HepG2 (cell line): Measurements from ENCODE around the gene SAMD4B. TPM values are rescaled to one million over a fixed set of nuclear protein-coding genes. Genes with fewer than 3 reads are reported as not detected.
A peak's percentile ranks its signal among the peaks of the same experiment; 100 is the strongest.

Experiments used
- FOXK2 ChIP-seq: fragments of 450-650 bp; IDR thresholded peaks from 2 replicates; pipeline ENCODE4 v1.6.1; 2016
- IRF2 ChIP-seq: IDR thresholded peaks from 2 replicates; pipeline ENCODE4 v1.6.1; 2018; ENCODE audit warnings: missing genetic modification reagents, missing compliant biosample characterization
- MATR3 ChIP-seq: sonication (generic); formaldehyde crosslinking; IDR thresholded peaks from 2 replicates; pipeline ENCODE4 v1.4.0; 2020; ENCODE audit warnings: missing genetic modification reagents
- MZF1 ChIP-seq: sonication (generic); formaldehyde crosslinking; IDR thresholded peaks from 2 replicates; pipeline ENCODE4 v1.8.1; 2023; ENCODE audit warnings: mild to moderate bottlenecking, missing genetic modification reagents, borderline replicate concordance
- NFE2 ChIP-seq: sonication (generic); formaldehyde crosslinking; IDR thresholded peaks from 2 replicates; pipeline ENCODE4 v1.4.0; 2020; ENCODE audit warnings: missing genetic modification reagents
- PHF5A ChIP-seq: IDR thresholded peaks from one replicate; pipeline ENCODE4 v1.6.1; 2018; ENCODE audit warnings: low read depth, missing genetic modification reagents; ENCODE audit not compliant: unreplicated experiment
- RARG ChIP-seq: sonication (generic); formaldehyde crosslinking; IDR thresholded peaks from 2 replicates; pipeline ENCODE4 v1.4.0; 2020; ENCODE audit warnings: low read depth, mild to moderate bottlenecking, missing genetic modification reagents
- REL ChIP-seq: sonication (generic); formaldehyde crosslinking; conservative IDR thresholded peaks from 2 replicates; pipeline ENCODE4 v1.8.0; 2022; ENCODE audit warnings: mild to moderate bottlenecking, missing genetic modification reagents, moderate library complexity
- SALL1 ChIP-seq: sonication (generic); formaldehyde crosslinking; IDR thresholded peaks from 2 replicates; pipeline ENCODE4 v1.8.0; 2022; ENCODE audit warnings: mild to moderate bottlenecking, missing genetic modification reagents
- ZBTB33 ChIP-seq: sonication (generic); formaldehyde crosslinking; IDR thresholded peaks from 2 replicates; pipeline ENCODE4 v1.4.0; 2020; ENCODE audit warnings: missing genetic modification reagents
- ZNF3 ChIP-seq: IDR thresholded peaks from 2 replicates; pipeline ENCODE4 v1.7.0; 2017; ENCODE audit warnings: inconsistent platforms
- ZNF576 ChIP-seq: sonication (generic); formaldehyde crosslinking; IDR thresholded peaks from 2 replicates; pipeline ENCODE4 v1.4.0; 2020; ENCODE audit warnings: mild to moderate bottlenecking, missing genetic modification reagents
- ZNF775 ChIP-seq: sonication (generic); formaldehyde crosslinking; IDR thresholded peaks from 2 replicates; pipeline ENCODE4 v1.4.0; 2020; ENCODE audit warnings: missing genetic modification reagents, mild to moderate bottlenecking, moderate library complexity, borderline replicate concordance
- ZSCAN31 ChIP-seq: sonication (generic); formaldehyde crosslinking; IDR thresholded peaks from 2 replicates; pipeline ENCODE4 v1.5.0; 2020; ENCODE audit warnings: low read depth, mild to moderate bottlenecking, missing genetic modification reagents
- ZZZ3 ChIP-seq: sonication (generic); formaldehyde crosslinking; IDR thresholded peaks from 2 replicates; pipeline ENCODE4 v1.4.0; 2020; ENCODE audit warnings: missing genetic modification reagents, mild to moderate bottlenecking, borderline replicate concordance
- polyA plus RNA-seq, 8 experiments: library from polyadenylated mRNA; depleted of rRNA in 3 of 8; stranded (reverse) in 7 of 8; unstranded in 1 of 8; fragments of >200 nt; fragmentation: Illumina TruSeq in 4 of 8; extraction: Trizol in 4 of 8; gene quantifications; 2 replicates each; pipeline versions ENCODE4 v1.2.1 to v1.2.3, GENCODE V29; 2011 to 2016; ENCODE audit warnings: low read depth in 4 of 8, missing spikeins in 1 of 8, mixed read lengths in 1 of 8; ENCODE audit not compliant: insufficient read depth in 1 of 8
- total RNA-seq, 5 experiments: library from RNA; depleted of rRNA; stranded (reverse); fragments of >200 nt; fragmentation: Illumina TruSeq; extraction: Trizol; gene quantifications; 2 replicates each; pipeline ENCODE4 v1.2.3, GENCODE V29; 2016; ENCODE audit warnings: low read depth in 1 of 5
- TF ChIP-seq, protein P1 (sequence below): sonication (generic); formaldehyde crosslinking; IDR thresholded peaks from 2 replicates; pipeline ENCODE4 v1.4.0; 2020; ENCODE audit warnings: mild to moderate bottlenecking, missing genetic modification reagents
- TF ChIP-seq, protein P2 (sequence below): sonication (generic); formaldehyde crosslinking; IDR thresholded peaks from 2 replicates; pipeline ENCODE4 v1.9.0; 2022; ENCODE audit warnings: missing genetic modification reagents, mild to moderate bottlenecking, borderline replicate concordance

Gene SAMD4B
- total and polyA plus RNA-seq, 2 of the 13 experiments (the other 11 are each of a cell fraction or from before 2014, with no cell fraction given), result 26.0 to 31.8 TPM

- no peak for TF ChIP-seq FOXK2
- TF ChIP-seq MATR3, result no peak
- TF ChIP-seq ZZZ3 (CRISPR knock-in tag), result peak; percentile 92; the same call in 1 of the 2 replicates
- 0 out of 2 replicates have a peak, but pooled peaks have one; percentile 41 for TF ChIP-seq ZSCAN31 (CRISPR knock-in tag)
- no peak for TF ChIP-seq ZNF3 (CRISPR knock-in tag)
- TF ChIP-seq ZBTB33 (CRISPR knock-in tag), result peak; percentile 50; the same call in 1 of the 2 replicates
- TF ChIP-seq PHF5A (CRISPR knock-in tag), result peak; percentile 85
- no peak for TF ChIP-seq ZNF775 (CRISPR knock-in tag)
- TF ChIP-seq RARG (CRISPR knock-in tag), result no peak
- TF ChIP-seq, protein P1, sequence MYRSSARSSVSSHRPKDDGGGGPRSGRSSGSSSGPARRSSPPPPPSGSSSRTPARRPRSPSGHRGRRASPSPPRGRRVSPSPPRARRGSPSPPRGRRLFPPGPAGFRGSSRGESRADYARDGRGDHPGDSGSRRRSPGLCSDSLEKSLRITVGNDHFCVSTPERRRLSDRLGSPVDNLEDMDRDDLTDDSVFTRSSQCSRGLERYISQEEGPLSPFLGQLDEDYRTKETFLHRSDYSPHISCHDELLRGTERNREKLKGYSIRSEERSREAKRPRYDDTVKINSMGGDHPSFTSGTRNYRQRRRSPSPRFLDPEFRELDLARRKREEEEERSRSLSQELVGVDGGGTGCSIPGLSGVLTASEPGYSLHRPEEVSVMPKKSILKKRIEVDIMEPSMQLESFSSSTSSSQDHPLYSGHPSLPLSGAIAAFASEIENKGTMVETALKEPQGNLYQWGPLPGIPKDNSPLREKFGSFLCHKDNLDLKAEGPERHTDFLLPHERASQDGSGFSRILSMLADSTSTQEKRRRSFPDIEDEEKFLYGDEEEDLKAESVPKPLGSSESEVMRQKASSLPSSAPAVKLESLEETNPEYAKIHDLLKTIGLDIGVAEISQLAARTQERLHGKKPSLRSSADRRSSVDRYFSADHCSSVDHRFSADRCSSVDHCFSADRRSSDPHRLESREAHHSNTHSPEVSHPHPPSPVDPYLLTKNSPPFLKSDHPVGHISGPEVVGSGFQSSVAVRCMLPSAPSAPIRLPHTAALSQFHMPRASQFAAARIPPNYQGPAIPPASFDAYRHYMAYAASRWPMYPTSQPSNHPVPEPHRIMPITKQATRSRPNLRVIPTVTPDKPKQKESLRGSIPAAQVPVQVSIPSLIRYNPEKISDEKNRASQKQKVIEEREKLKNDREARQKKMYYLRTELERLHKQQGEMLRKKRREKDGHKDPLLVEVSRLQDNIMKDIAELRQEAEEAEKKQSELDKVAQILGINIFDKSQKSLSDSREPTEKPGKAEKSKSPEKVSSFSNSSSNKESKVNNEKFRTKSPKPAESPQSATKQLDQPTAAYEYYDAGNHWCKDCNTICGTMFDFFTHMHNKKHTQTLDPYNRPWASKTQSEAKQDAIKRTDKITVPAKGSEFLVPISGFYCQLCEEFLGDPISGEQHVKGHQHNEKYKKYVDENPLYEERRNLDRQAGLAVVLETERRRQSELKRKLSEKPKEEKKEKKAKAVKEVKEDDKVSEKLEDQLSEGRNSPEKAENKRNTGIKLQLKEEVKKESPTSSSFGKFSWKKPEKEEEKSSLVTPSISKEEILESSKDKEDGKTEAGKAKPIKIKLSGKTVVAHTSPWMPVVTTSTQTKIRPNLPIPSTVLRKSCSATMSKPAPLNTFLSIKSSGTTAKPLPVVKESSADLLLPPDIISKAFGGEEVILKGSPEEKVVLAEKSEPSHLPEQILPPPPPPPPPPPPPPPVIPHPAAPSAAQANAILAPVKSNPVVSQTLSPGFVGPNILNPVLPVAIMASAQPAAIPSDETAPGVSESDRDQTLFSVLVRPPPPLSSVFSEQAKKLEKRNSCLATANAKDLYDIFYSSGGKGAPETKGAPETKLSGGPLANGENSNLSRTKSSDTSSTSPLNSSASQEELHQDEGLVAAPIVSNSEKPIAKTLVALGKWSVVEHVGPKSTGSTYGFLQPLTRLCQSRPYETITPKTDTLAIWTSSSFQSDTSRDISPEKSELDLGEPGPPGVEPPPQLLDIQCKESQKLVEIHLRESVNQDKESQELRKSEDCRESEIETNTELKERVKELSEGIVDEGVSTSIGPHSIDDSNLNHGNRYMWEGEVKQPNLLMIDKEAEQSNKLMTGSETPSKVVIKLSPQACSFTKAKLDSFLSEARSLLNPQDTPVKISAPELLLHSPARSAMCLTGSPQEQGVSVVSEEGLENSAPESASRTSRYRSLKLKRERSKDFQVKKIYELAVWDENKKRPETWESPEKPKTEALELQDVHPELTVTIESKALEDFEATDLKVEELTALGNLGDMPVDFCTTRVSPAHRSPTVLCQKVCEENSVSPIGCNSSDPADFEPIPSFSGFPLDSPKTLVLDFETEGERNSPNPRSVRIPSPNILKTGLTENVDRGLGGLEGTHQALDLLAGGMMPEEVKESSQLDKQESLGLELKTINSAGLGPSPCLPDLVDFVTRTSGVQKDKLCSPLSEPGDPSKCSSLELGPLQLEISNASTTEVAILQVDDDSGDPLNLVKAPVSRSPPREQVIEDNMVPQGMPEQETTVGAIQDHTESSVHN (CRISPR knock-in tag), result peak; percentile 80; the same call in 1 of the 2 replicates
- TF ChIP-seq IRF2 (CRISPR knock-in tag), result peak; percentile 78; the same call in 1 of the 2 replicates
- TF ChIP-seq, protein P2, sequence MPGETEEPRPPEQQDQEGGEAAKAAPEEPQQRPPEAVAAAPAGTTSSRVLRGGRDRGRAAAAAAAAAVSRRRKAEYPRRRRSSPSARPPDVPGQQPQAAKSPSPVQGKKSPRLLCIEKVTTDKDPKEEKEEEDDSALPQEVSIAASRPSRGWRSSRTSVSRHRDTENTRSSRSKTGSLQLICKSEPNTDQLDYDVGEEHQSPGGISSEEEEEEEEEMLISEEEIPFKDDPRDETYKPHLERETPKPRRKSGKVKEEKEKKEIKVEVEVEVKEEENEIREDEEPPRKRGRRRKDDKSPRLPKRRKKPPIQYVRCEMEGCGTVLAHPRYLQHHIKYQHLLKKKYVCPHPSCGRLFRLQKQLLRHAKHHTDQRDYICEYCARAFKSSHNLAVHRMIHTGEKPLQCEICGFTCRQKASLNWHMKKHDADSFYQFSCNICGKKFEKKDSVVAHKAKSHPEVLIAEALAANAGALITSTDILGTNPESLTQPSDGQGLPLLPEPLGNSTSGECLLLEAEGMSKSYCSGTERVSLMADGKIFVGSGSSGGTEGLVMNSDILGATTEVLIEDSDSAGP (CRISPR knock-in tag), result peak; percentile 76
- TF ChIP-seq MZF1 (CRISPR knock-in tag), result 0 out of 2 replicates have a peak, but pooled peaks have one; percentile 58
- TF ChIP-seq ZNF576 (CRISPR knock-in tag), result no peak
- TF ChIP-seq REL (CRISPR knock-in tag), result no peak
- no peak for TF ChIP-seq NFE2 (CRISPR knock-in tag)
- TF ChIP-seq SALL1 (CRISPR knock-in tag), result peak; percentile 83
Observed at GRCh38 chr19:39341719-39342604, at the start of gene SAMD4B (continued).
